HG02642 (cell line): Measurements from ENCODE around the gene ADD2.
"Not testable (repeated sequence)": the region's sequence is repeated elsewhere in the genome, so short reads cannot be mapped to it uniquely, and the experiment has no call there.

Source experiments
- ATAC-seq: cut with Tn5 transposase; IDR thresholded peaks from one replicate; pipeline ENCODE4 v1.9.1; 2021; ENCODE audit warnings: mild to moderate bottlenecking; ENCODE audit not compliant: unreplicated experiment, poor library complexity

The ADD2 gene

DNA sequence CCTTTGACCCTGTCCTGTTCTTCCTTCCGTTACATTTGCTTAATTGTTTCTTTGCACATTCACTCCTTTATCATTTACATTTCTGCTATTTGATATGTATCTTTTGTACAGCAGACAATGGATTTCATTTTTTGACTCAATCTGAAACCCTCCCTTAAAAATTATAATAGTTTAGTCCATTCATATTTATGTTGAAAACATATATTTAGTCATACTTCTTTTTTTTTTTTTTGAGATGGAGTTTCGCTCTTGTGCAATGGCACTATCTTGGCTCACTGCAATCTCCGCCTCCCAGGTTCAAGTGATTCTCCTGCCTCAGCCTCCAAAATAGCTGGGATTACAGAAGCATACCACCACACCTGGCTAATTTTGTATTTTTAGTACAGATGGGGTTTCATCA is 119.0 kb downstream of the ADD2 start:
- ATAC-seq, result no peak

DNA sequence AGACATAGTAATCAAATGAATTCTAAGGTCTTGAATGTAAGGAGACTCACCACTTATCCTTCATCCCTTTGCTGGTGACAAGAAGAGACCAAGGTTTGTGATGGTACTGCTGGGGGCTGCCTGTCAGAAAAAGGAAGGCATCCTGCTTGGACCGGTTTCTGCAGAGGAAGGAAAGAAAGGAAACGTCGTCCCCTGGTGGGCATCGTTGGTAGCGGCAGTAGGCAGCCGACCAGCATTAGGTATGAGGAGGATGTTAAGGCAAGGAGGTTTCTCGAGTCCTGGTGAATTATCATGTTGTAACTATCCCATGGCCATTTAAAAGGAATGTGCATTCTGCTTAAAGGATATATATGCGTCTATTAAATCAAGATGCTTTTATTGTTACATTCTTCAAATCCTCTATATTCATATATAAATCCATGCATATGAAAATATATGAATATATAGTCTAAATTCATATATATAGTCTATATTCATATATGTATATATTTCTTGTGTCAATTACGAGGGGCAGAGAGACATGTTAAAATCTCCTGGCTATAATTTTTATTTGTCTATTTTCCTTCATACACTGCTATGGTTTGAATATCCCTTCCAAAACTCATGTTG is 120.0 kb downstream of the ADD2 start:
- peak; percentile 50 for ATAC-seq

DNA sequence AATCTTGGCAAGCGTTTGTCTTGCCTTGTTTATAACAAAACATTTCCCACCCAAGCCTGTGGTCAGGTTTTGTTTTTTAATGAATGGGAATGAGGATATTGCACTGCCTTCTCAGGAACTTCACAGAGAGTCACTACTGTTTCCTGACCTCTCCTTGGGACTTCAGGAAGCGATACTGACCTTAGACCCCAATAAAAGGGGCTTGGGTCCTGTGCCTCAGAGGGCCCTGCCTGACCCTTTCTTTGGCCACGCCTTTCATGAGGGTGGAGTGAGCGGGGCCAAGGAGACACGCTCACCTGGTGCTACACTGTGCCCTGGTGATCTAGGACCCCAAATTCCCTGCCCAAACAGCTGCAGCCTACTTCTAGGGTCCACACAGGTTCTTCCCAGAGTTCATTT is 121.6 kb downstream of the ADD2 start:
- ATAC-seq, result no peak

- ATAC-seq, result no peak
Measured at GRCh38 chr2:70645733-70646419, 122.1 kb downstream of the ADD2 start.

DNA sequence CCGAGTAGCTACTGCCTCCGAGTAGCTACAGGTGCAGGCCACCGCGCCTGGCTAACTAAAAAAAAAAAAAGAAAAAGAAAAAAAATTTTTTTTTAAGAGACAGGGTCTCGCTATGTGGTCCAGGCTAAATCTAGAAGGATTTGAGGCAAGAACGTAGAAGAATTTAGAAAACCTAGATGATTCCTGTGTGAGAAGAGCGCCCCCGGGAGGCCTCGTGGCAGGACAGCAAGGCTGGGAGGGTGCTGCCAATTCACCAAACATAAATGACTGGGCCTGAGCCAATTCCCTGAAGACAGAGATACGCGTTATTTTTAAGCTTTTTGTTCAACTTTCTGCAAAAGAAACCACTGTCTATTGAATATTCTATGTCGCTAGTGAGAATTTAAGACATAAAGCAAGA is 124.3 kb downstream of the ADD2 start:
- ATAC-seq, result no peak

DNA sequence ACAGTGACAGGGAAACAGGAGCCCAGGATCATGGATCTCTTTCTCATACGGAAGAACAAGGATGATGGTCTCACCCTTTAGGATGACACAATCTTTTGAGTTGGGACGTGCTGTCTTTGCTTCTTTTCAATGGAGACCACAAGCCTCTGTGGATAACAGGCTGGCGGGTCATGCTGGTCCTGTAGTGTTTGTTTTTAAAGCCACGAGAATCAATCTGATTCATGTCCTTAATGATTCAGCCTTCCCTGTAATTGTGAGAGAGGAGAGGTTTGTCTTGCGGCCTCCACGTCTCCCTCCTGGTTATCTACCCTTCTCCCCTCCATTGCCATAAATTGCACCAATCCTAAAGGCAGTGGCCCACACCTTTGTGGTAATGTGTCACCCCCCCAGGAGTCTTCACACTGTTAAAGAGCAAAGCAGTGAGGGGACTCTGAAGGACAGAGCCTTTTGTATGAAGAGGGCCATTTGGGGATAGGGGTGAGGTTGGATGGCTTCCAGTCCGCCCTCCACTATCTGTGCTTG is 126.7 kb downstream of the ADD2 start:
- no peak for ATAC-seq

DNA sequence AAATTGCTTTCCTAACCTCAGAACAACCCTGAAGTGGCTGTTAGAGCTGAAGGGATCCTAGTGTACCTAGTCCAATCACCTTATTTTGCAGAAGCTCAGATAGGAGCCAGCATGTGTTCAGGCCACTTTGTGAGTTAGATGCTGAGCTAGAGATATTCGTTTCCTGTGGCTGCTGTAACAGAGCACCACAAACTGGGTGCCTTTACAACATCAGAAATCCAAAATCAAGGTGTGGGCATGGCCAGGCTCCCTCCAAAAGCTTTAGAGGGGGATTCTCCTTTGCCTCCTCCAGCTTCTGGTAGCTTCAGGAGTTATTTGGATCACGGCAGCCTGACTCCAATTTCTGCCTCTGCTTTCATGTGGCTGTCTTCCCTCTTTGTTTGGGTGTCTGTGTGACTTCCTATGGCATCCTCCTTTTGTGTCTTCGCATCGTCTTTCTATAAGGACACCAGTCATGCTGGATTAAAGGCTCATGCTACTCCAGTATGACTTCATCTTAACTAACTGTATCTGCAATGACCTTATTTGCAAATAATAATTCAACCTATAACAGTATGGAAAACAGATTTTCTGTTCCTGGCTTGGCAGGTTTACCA is 128.1 kb downstream of the ADD2 start:
- ATAC-seq, result no peak

DNA sequence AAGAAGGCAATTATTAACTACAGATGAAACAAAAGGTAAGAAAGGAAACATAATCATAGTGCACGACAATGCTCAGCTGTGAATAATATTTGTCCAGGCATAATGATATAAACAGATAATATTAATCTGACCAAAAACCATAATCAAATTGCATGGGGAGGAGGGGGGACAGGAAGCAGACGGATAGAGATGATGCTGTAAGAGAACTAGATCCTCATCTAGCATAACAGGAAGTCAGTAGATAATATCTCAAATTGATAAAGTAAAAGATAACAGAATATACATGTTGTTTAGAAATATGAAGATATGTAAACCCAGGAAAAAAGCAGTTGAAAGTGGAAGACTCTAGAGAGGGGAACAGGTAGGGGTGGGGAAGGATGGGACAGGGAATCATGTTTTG is 129.4 kb downstream of the ADD2 start:
- no peak for ATAC-seq

DNA sequence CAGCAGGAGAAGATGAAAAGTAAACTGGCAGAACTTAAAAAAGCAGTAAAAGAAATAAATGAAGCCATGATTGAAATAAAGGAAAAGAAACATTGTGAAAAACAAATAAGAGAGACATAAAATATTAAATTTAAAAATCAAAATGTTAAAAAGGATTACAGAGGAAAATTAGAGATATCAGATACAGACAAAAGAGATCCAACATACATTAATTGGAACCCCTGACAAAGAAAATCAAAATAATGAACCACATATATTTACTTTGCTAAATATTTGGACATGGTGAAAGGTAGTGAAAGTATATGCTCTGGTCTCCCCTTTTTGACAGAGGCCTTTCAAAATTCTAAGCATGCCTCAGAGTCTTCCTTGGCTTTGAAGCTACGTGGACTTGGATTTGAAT is 134.5 kb downstream of the ADD2 start:
- no peak for ATAC-seq

- no peak for ATAC-seq
Measured at GRCh38 chr2:70632966-70633365, 135.0 kb downstream of the ADD2 start.

- no peak for ATAC-seq
Measured at GRCh38 chr2:70632388-70632787, 135.6 kb downstream of the ADD2 start.

DNA sequence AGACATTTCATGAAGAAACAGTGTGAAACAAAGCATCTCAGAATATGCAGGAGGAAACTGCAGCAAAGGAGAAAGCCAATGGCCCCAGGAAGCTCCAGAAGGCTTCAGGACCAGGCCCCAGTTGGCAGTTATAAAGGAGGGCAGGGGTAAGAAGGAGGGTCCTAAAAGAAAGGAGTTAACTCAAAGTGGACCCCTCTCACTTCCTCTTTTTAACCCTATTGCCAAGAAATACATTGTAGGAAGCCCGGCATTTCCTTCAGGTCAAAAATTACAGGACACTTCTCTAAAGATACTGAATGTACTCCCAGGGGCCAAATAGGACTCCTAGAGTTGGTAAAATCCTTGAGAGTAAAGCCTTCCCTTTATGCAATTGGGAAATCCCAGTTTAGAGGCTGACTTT is 137.2 kb downstream of the ADD2 start:
- no peak for ATAC-seq

DNA sequence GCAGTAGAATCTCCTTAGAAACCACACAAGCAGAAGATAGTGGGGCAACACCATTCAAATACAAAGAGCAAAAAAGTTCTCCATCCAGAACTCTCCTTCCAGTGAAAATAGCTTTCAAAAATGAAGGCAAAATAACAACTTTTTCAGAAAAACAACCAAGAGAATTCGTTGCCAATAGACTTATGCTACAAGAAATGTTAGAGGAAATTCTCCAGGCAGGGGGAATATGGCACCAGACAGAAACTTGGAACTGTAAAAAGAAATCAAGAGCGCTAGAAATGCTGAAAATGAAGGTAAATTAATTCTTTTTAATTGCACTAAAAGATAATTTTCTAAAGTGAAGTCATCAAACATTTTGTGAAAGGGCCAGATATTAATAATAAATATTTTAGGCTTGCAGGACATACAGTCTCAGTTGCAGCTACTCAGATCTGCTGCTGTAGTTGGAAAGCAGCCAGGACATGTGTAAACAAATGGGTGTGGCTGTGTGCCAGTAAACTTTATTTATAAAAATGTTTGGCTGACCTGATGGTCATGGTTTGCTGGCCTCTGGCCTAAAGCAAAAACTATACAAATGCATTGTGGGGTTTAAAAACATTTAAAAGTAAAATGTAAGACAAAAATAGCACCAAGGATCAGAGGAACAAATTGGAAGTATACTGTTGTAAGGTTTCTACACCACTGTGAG is 140.6 kb downstream of the ADD2 start:
- no peak for ATAC-seq

GRCh38 chr2:70626254-70626990 is 141.6 kb downstream of the ADD2 start:
- ATAC-seq, result no peak

GRCh38 chr2:70621536-70621935 is 146.5 kb downstream of the ADD2 start:
- not testable (repeated sequence) for ATAC-seq

DNA sequence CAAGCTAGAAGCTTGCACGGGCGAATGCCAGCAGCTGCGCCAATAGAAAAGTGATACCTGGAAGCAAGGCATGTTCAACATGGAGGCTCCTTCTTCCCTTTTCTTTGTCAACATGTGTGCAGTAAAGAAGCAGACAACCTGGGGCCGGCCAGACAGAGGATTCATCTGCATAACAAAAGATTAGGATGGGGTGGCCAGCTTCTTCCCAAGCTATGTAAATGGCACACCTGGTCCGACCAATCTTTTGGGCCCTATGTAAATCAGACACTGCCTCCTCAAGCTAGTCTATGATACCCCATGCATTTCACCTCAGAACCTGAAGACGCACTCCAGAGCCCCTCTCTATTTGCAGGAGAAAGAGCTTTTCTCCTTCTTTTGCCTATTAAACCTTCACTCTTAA is 148.0 kb downstream of the ADD2 start:
- ATAC-seq, result no peak

DNA sequence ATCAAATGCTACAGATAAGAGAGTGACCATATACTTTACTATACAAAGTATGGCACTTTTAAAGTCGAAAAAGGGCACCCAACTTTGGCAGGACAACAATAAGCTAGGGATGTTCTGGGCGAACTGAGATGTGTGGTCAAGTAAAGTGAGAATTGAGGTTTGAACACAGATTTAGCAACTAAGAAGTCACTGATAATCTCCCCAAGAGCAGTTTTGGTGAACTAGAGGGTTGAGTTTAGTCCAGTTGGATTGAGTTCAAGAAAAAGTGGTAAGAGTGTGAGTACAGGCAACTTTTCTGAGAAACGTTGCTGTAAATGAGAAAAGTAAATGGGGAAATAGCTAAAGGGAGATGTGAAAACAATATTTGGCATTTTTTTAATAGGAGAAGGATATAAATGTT is 148.8 kb downstream of the ADD2 start:
- no peak for ATAC-seq

GRCh38 chr2:70616168-70616694 is 151.8 kb downstream of the ADD2 start:
- no peak for ATAC-seq

GRCh38 chr2:70615222-70615621 is 152.8 kb downstream of the ADD2 start:
- no peak for ATAC-seq

- ATAC-seq, result no peak
Measured at GRCh38 chr2:70613521-70613920, 154.5 kb downstream of the ADD2 start.
